Measurements from ENCODE around the gene FAM217A.

The FAM217A gene

DNA sequence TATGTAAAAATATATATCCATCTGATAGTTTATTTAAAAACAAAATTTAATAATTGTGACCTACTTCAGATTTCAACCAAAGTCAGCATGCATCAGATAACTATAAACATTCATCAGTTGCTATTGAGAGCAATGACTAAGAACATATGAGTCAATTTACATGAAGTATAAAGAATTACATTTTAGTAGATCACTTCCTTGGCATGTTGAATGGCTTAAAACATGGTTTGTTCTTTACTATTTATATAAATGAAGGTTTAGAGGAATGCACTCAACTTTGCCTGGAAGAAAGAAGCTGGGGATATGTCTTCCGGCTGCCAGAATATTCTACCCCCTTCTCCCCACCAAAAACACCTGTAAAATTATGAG is 6.4 kb upstream of the FAM217A start:
- peak; percentile 9 for DNase-seq (ENCODE audit: low spot score)

DNA sequence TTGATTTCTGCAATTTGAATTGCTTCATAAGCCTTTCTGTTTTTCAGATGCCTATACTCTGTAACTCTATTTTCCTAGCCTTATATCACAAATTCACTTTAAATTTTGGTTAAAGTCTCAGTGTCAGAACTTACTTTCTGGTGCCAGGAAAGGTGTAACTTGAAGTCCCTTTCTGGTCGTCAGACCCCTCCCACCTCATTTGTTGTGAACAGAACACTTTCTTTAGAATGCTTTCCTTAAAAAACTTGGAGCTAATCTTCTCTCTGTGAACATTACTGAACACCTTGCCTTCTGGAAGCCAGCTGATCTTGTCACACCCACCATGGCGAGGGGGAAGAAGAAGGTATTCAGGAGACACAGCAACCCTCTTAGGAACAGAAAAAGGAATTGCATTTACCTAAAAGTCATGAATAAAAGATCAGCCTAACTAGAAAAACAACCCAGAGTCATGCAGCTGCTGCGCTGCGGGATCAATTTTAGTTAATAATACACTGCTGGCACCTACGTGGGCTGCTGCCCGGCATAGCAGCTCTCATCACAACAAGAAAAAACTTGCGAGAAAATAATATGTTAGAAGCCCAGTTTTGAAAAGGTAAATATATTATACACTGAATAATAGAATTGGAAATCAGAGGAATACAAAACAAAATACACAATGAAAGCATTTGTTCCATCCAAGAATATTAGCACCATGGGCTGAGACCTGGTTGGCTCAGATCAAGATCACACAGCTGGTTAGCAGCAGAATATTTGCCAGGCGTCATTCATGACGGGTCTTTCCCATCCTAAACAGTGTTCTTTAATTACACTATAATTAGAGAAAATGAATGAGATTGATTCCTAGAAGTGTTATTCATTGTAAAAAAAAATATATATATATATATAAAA is 5.8 kb upstream of the FAM217A start:
- DNase-seq (ENCODE audit: low spot score) = no peak

DNA sequence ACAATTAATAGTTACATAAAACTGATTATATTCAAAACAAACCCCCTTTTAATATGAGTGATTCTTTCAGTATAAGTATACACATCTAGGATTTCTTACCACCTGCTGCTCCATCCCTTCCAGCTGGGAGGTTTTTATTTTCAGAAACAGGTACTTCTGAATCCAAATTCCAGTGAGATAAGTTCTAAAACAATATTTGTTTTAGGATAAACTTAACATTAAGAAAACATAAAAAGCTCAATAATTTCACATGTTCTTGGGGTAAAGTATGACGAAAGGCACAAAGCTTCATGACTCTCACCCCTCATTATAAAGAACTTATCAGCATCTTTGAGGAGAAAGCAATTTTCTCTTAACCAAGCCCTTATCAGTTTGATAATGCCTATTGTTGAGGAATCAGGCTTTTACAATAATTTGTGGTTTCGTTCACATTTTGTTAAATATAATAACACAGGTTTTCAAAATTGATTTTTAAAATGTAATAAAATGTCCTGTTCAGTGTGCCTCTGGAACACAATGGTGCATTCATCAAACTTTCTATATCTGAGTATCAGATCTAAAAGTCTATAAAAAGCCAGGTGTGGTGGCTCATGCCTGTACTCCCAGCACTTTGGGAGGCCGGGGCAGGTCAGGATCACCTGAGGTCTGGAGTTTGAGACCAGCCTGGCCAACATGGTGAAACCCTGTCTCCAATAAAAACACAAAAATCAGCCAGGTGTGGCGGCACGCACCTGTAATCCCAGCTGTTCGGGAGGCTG is 4.3 kb downstream of the FAM217A start:
- DNase-seq (ENCODE audit: low spot score) = no peak

DNA sequence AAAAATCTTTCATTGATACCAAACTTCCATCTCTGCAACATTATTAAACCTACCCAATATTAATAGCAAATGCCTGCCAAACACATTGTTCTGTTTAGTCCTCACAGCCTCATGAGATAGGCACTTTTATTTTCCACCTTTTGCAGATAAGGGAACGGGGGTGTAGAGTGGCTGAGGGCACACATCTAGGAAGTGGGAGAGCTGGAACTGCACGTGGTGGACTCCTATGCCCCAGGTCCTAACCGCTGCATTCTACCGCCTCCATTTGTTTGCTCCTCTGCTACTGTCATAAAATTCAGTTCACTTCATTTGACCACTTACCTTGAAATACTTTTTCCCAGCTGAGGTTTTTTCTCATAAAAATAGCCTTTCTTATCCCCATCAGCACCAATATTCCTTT is 7.6 kb downstream of the FAM217A start:
- DNase-seq (ENCODE audit: low spot score) = no peak

DNA sequence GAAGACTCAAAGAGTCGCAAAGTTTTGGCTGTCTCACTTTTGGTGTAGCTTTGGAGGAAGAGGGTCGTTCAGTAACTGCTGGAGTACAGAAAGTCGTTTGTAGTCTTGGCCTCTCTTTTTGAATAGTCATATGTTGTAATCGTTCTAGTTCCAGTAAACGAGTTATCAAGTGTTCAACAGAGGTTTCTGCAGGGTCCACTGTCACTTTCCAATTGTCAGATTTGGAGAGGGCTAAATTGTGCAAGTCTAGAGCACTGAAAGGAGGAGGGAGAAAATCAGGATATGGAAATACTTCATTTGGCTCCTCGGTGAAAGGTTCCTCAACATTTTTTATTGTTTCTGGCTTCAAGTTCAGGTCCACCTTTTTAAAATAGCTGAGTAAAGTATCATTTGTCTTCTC is 9.7 kb downstream of the FAM217A start:
- no peak for DNase-seq (ENCODE audit: low spot score)

DNA sequence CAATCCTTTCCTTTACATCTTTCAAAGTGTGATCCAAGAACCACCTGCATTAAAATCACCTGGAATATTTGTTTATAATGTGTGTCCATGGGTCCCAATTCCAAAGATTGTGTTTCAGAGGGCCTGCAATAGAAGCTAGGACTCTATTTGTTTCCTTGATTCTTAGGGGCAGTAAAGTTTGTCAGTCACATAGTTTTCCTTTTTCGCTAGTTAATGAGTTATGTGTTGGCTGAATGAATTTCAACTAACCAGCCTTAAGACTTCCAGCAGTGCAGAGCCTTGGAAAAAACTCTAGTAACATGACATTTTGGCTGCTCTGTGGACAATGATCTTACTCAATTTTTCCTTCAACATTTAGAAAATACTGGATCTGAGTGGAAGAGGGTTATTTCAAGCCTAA is 11.3 kb downstream of the FAM217A start:
- DNase-seq (ENCODE audit: low spot score) = no peak

DNA sequence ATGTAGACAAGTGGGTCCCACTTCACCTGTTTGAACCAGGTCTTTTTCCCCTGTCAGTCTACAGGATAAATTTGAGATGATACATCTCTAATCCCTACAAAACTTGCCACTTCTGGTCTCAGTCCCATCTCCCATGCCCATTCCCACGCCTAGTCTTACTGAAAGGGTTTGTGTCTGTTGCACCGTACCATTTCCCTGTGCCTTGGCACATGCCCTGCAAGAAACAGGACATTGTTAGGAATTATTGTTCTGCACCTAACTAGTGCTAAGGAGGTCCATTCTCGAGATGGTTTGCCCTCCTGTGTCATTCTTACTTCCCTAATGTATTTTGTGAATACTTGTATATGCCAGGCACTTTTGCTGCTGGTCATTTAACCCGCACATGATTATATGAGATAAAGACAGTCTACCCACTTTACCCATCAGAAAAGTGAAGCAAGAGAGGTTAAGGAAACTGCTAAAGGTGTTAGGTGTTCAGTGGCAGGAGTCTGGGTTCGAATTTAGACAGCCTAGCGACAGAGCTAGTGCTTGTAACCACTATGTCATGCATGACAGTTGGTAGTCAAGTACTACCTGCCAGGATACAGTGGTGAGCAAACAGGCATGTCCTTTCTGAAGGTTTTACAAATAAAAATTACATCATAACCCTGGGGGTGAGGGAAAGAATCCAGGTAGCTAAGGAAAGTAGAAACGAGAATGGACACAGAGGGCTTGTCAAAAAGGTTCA is 12.7 kb downstream of the FAM217A start:
- DNase-seq (ENCODE audit: low spot score) = no peak

DNA sequence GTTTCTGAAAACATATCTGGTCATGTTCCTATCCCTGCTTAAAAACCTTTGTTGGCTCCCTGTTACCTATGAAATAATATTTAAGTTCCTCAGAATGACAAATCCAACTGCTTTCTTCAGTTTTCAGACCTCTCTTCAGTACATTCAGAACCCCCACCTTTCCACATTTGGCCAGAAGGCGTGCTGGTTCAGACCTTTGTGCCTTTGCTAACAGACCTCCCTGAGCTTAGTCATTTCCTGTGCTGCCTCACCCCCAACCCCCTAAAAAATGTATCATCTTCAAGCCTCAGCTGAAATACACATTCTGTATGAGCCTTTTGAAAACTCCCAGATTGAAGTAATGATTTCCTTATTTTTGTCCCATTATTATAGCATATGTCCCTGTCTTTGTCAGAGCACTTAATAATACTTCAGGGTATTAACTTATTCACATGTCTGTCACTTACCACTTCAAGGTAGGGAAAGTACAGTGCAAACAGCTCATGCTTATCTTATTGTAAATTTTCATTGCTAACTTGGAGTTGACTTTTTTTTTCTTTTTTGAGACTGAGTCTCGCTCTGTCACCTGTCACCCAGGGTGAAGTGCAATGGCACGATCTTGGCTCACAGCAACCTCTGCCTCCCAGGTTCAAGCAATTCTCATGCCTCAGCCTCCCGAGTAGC is 19.7 kb downstream of the FAM217A start:
- peak; percentile 88 for DNase-seq (ENCODE audit: low spot score)

DNA sequence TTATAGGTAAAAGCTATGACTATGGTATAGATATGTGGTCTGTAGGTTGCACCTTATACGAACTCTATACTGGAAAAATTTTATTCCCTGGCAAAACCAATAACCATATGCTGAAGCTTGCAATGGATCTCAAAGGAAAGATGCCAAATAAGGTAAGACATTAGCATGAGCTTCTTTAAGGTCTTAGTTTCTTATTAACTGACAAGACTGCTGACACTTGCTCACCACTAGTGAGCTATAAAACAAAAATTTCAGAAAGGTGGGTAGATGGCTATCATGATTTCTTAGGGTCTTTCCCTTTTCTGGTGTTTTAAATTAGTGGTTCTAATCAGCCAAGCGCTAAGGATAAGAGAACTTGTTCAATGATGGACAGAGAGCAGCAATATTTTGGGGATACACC is 21.9 kb downstream of the FAM217A start:
- no peak for DNase-seq (ENCODE audit: low spot score)

DNA sequence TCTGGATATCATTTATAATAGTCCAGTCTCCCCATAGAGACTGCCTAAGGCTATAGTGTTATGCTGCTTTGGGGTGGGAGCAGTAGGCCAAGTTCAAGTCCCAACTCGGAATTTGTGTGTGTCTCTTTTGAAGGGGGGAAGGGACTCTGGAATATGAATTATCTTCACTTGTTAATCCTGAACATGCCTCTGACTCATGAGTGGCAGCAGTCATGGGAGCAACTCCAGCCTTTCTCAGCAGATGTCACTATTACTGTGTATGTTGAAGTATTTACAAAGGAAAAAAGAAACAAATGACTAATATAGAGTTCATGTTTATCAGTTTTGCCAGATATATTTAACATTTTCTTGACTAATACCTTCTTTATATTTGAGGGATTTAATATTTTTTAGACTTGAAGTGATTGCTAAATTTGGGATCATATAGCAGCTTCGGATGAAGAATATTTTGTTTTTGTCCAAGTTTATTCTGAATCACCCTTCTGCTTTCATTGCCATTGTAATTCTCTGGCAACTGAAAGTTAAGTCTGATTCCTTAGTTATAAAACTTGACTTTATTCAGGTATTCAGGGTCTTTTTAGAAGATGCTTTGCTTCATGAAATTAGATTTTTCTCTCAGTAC is 23.4 kb downstream of the FAM217A start:
- DNase-seq (ENCODE audit: low spot score) = peak; percentile 66

DNA sequence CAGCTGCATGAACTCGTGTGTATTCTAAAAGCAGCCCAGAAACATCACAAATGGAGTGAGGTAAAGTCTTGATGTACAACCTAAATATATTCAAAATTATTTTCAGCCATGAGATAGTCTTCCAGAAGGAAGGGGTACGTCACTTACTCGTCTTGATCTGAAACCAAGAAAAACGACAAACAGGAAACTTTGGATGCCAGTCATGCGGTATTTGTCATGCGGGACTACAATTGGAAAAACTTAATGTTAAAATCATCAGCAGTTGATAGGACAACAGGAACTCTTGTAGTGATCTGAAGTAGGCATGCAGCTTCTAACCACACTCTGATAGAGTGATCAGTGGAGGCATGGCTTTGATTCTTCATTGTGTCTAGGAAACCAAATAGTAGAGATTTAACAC is 29.7 kb downstream of the FAM217A start:
- DNase-seq (ENCODE audit: low spot score) = no peak

DNA sequence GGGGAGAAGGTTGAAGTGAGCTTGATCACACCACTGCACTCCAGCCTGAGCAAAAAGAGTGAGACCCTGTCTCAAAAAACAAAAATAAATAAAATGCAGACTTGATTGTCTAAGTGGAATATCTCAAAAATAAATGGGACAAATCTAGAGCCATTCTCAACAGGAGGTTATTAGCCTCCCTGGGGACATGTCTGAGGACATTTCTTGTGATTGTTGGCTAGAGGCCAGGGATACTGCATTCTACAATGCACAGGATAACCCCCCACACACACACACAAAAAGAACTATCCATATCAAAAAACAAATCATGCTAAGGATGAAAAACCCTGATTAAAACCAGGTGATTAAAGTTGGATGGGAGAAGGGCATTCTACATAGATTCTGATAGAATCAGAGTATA is 37.5 kb downstream of the FAM217A start:
- no peak for DNase-seq (ENCODE audit: low spot score)

DNA sequence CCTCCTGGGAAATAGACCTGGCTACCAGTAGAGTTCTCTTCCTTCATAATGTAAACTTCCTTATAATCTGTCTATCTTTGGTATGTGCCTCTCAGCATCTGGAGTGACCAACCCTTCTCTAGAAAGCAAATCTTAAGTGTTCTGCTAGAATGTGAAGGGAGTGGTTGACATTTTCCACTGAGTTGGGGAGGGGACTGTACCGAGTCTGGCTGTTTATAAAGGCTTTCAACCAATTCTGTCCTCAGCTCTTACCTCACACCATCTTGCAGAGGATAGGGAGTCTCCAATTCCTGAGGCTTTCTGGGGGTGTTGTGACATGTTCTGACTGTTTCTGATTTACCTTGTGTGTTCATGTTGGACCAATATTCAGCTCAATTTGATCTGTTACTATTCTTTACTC is 39.6 kb downstream of the FAM217A start:
- DNase-seq (ENCODE audit: low spot score) = no peak

DNA sequence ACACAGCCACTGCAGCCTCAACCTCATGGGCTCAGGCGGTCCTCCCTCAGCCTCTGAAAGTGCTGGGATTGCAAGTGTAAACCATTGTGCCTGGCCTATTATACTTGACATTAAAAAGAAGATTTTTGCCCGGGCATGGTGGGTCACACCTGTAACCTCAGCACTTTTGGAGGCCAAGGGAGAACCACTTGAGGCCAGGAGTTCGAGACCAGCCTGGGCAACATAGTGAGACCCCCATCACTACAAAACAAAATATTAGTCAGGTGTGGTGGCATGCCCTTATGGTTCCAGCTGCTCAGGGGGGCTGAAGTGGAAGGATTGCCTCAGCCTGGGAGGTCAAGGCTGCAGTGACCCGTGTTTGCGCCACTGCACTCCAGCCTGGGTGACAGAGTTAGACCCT is 42.4 kb downstream of the FAM217A start:
- no peak for DNase-seq (ENCODE audit: low spot score)

DNA sequence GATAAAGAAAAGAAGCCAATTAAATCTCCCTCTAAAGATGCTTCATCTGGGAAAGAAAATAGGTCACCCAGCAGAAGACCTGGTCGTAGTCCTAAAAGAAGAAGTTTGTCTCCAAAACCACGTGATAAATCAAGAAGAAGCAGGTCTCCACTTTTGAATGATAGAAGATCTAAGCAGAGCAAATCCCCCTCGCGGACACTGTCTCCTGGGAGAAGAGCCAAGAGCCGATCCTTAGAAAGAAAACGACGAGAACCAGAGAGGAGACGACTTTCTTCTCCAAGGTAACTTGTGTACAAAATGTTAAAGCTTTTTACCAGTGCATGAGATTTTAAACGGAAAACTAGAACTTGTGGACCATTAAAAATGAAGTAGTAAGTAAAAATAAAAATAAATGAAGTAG is 46.5 kb downstream of the FAM217A start:
- DNase-seq (ENCODE audit: low spot score) = no peak

DNA sequence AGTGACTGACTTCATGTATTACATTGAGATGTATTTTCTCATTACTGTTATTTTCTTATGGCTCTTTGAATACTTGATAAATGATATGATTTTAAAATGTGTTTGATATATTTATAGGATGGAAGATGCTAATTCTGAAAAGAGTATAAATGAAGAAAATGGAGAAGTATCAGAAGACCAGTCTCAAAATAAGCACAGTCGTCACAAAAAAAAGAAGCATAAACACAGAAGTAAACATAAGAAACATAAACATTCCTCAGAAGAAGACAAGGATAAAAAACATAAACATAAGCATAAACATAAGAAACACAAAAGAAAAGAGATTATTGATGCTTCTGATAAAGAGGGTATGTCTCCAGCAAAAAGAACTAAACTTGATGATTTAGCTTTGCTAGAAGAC is 47.5 kb downstream of the FAM217A start:
- no peak for DNase-seq (ENCODE audit: low spot score)

DNA sequence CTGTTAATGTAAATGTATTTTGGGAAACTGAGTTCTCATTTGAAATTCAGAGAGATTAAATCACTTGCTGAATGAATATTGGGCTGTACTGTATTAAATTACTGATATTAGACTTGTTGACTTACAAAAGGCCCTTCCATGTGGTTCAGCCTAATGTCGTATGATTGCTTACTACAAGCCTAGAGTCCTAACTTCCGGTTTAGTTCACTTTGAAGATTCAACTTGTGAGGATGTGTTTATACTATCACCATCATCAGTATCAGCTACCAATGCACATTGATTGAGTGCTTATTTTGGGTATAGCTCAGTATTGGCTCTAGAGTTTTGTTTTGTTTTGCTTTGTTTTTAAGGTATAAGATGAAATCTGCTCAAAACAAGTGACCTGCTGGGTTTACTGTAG is 48.3 kb downstream of the FAM217A start:
- no peak for DNase-seq (ENCODE audit: low spot score)

DNA sequence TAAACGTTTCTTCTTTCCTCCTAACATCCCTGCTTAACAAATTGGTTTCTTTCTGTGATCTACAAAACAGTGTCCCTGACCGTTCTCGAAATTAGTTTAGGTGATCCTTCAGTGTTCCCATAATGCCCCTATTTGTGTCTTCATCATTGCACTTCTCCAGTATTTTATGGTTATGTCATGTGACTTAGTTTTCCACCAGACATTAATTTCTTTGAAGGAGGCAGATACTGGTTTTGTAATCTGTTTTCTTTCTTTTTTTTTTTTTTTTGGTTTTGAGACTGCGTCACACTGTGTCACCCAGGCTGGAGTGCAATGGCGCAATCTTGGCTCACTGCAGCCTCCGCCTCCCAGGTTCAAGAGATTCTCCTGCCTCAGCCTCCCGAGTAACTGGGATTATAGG is 49.2 kb downstream of the FAM217A start:
- no peak for DNase-seq (ENCODE audit: low spot score)

DNA sequence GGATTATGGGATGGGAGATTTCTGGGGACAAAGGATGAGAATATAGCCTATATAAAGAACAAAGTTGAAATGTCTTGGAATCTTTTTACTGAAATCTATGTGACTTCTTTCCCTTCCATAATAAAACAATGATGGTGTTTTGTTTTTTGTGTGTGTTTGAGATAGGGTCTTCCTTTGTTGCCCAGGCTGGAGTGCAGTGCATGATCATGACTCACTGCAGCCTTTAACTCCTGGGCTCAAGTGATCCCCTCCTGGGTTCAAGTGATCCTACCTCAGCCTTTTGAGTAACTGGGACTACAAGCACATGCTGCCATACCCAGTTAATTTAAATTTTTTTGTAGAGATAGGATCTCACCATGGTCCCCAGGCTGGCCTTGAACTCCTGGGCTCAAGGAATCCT is 50.9 kb downstream of the FAM217A start:
- no peak for DNase-seq (ENCODE audit: low spot score)

DNA sequence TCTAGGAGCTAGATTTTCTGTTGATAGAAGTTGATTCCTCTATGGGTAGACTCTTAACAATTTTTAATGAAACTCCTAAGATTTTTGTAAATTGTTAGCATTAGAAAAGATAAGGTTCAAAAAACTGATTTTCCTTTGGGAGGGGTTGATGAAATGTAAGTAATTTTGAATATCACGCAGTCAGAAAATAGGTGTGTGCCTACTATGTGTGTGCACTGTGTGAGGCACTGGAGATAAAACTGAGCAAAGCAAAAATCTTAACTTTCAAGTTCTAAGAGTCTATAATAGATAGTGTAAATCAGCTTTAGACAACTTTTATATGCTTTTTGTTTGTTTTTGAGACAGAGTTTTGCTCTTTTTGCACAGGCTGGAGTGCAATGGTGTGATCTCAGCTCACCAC is 53.3 kb downstream of the FAM217A start:
- no peak for DNase-seq (ENCODE audit: low spot score)

DNA sequence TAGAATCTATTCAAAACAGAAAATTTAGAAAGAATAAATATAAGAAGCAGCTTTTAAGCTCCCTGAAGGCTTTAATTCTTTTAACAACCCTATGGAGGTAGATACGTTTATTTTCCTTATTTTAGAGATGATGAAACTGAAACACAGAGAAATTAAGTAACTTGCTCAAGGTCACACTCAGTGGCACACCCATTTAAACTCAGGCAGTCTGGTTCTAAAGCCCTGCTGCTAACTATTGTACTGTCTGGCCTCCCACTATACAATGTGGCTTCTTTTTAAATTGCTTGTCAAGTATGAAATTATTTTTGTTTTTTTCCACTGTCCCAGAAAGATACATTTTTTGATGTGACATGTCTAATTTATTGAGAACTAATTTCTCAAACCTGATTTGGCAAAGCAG is 55.7 kb downstream of the FAM217A start:
- DNase-seq (ENCODE audit: low spot score) = no peak

All from AG08395 (cell line).